ENCODE results near the gene MRC1.

MRC1 gene

GRCh38 chr10:17781856-17782255 is 27.3 kb upstream of the MRC1 start:
- Histone ChIP-seq H3K4me2 (ENCODE audit: low read length) (no peak overlapping the region), H3K36me3 (ENCODE audit: insufficient read depth, low read length) (no peaks in the 10 kb centered on the region), H3K79me2 (ENCODE audit: insufficient read depth, low read length) (no peaks in the 10 kb centered on the region), H3K9me2 (ENCODE audit: low read depth, low read length) (no peaks in the 10 kb centered on the region), H3K9me3 (ENCODE audit: low read length) (no peaks in the 10 kb centered on the region), H3K4me1 (ENCODE audit: insufficient read depth, low read length, severe bottlenecking) (no peaks in the 10 kb centered on the region), H3K27ac (ENCODE audit: low read depth, low read length, poor library complexity, severe bottlenecking) (no peak overlapping the region), H2AFZ (ENCODE audit: low read length) (no peak overlapping the region), H3F3A (ENCODE audit: insufficient read depth, low read length) (no peaks in the 10 kb centered on the region), H3K4me3 (ENCODE audit: low read depth, low read length, poor library complexity, severe bottlenecking) (no peak overlapping the region), H3K27me3 (ENCODE audit: insufficient read depth, low read length) (no peaks in the 10 kb centered on the region), H3K9ac (ENCODE audit: low read length) (no peak overlapping the region), H4K20me1 (ENCODE audit: insufficient read depth, low read length) (no peaks in the 10 kb centered on the region)
- TF ChIP-seq CTCF (IDR thresholded peaks at IDR 0.05; ENCODE audit: low read length), result peak; percentile 14; the same call in 1 of the 2 replicates
- TF ChIP-seq EZH2 (IDR thresholded peaks at IDR 0.05; ENCODE audit: borderline replicate concordance, low read length), result no peak

- TF ChIP-seq EZH2 (IDR thresholded peaks at IDR 0.05; ENCODE audit: borderline replicate concordance, low read length) (no peak), CTCF (IDR thresholded peaks at IDR 0.05; ENCODE audit: low read length) (no peak)
- H3F3A ChIP-seq (ENCODE audit: insufficient read depth, low read length), result no peaks in the 10 kb centered on the region
These were observed 26.1 kb upstream of the MRC1 start for GRCh38 chr10:17782921-17783665.

GRCh38 chr10:17783751-17784150 is 25.4 kb upstream of the MRC1 start:
- Histone ChIP-seq H3K27me3 (ENCODE audit: insufficient read depth, low read length) (no peaks in the 10 kb centered on the region), H3K9ac (ENCODE audit: low read length) (no peak overlapping the region), H2AFZ (ENCODE audit: low read length) (no peak overlapping the region), H3K9me2 (ENCODE audit: low read depth, low read length) (no peaks in the 10 kb centered on the region), H3K36me3 (ENCODE audit: insufficient read depth, low read length) (no peaks in the 10 kb centered on the region), H3K79me2 (ENCODE audit: insufficient read depth, low read length) (no peaks in the 10 kb centered on the region), H3K4me1 (ENCODE audit: insufficient read depth, low read length, severe bottlenecking) (no peaks in the 10 kb centered on the region), H3K9me3 (ENCODE audit: low read length) (no peaks in the 10 kb centered on the region), H4K20me1 (ENCODE audit: insufficient read depth, low read length) (no peaks in the 10 kb centered on the region), H3K4me3 (ENCODE audit: low read depth, low read length, poor library complexity, severe bottlenecking) (no peak overlapping the region), H3K4me2 (ENCODE audit: low read length) (no peak overlapping the region), H3K27ac (ENCODE audit: low read depth, low read length, poor library complexity, severe bottlenecking) (no peak overlapping the region), H3F3A (ENCODE audit: insufficient read depth, low read length) (no peaks in the 10 kb centered on the region)
- TF ChIP-seq EZH2 (IDR thresholded peaks at IDR 0.05; ENCODE audit: borderline replicate concordance, low read length) (no peak), CTCF (IDR thresholded peaks at IDR 0.05; ENCODE audit: low read length) (no peak)

More at GRCh38 chr10:17782921-17783665, 26.1 kb upstream of the MRC1 start:
- Histone ChIP-seq H3K36me3 (ENCODE audit: insufficient read depth, low read length) (no peaks in the 10 kb centered on the region), H3K27ac (ENCODE audit: low read depth, low read length, poor library complexity, severe bottlenecking) (no peak overlapping the region), H3K4me2 (ENCODE audit: low read length) (no peak overlapping the region), H3K4me1 (ENCODE audit: insufficient read depth, low read length, severe bottlenecking) (no peaks in the 10 kb centered on the region), H3K9me3 (ENCODE audit: low read length) (no peaks in the 10 kb centered on the region), H3K4me3 (ENCODE audit: low read depth, low read length, poor library complexity, severe bottlenecking) (no peak overlapping the region), H4K20me1 (ENCODE audit: insufficient read depth, low read length) (no peaks in the 10 kb centered on the region), H2AFZ (ENCODE audit: low read length) (no peak overlapping the region), H3K9ac (ENCODE audit: low read length) (no peak overlapping the region), H3K79me2 (ENCODE audit: insufficient read depth, low read length) (no peaks in the 10 kb centered on the region), H3K9me2 (ENCODE audit: low read depth, low read length) (no peaks in the 10 kb centered on the region), H3K27me3 (ENCODE audit: insufficient read depth, low read length) (no peaks in the 10 kb centered on the region)

All from OCI-LY1 (cell line).